Placental pericyte (primary cell): ENCODE measurements around the gene NDOR1. TPM values are rescaled to one million over a fixed set of nuclear protein-coding genes. Genes with fewer than 3 reads are reported as not detected.

Experiments used
- small RNA-seq: library from RNA; depleted of rRNA; stranded (forward); fragments of <200 nt; gene quantifications from one replicate; pipeline ENCODE3, GENCODE V24; 2012; ENCODE audit warnings: low replicate concordance
- total RNA-seq: library from RNA; depleted of rRNA; stranded (reverse); fragments of >200 nt; gene quantifications from 2 replicates; pipeline ENCODE4 v1.2.3, GENCODE V29; 2012

Gene NDOR1
- total RNA-seq, 1 donor, result 15.3 TPM

Small RNA genes lying within 50 kb of the gene (small RNA-seq; reads per million reads assigned to genes)
- not detected for gene MIR3621

Other genes starting within 250 kb of the NDOR1 start
- gene PTGDS, start 228.2 kb upstream of the NDOR1 start, total RNA-seq, result 4.2 and 78.6 TPM in 2 replicates
- gene LCNL1, start 222.7 kb upstream of the NDOR1 start, total RNA-seq, result 0.14 and 9.8 TPM in 2 replicates
- gene PAXX, start 213.3 kb upstream of the NDOR1 start, total RNA-seq, result 12.0 and 13.9 TPM in 2 replicates
- 4.3 and 12.7 TPM in 2 replicates for gene CLIC3, start 209.1 kb upstream of the NDOR1 start, total RNA-seq
- 18.8 and 18.9 TPM in 2 replicates for gene ABCA2, start 177.5 kb upstream of the NDOR1 start, total RNA-seq
- not detected in 2 replicates for gene FUT7, start 173.6 kb upstream of the NDOR1 start, total RNA-seq
- 16.0 and 21.0 TPM in 2 replicates for gene NPDC1, start 159.5 kb upstream of the NDOR1 start, total RNA-seq
- gene ENTPD2, start 151.6 kb upstream of the NDOR1 start, total RNA-seq, result not detected in 2 replicates
- 0.22 and 15.9 TPM in 2 replicates for gene SAPCD2, start 135.1 kb upstream of the NDOR1 start, total RNA-seq
- 28.2 and 29.1 TPM in 2 replicates for gene UAP1L1, start 128.2 kb upstream of the NDOR1 start, total RNA-seq
- gene MAN1B1, start 118.7 kb upstream of the NDOR1 start, total RNA-seq, result 68.1 and 103 TPM in 2 replicates
- 58.1 and 86.7 TPM in 2 replicates for gene DPP7, start 91.0 kb upstream of the NDOR1 start, total RNA-seq
- gene GRIN1, start 66.5 kb upstream of the NDOR1 start, total RNA-seq, result 0.29 TPM in 1 of 2 replicates, not detected in the other
- not detected in 2 replicates for gene LRRC26, start 35.6 kb upstream of the NDOR1 start, total RNA-seq
- gene TMEM210, start 33.6 kb upstream of the NDOR1 start, total RNA-seq, result not detected in 2 replicates
- 30.4 and 32.4 TPM in 2 replicates for gene ANAPC2, start 17.1 kb upstream of the NDOR1 start, total RNA-seq
- 75.5 and 82.3 TPM in 2 replicates for gene SSNA1, start 17.0 kb upstream of the NDOR1 start, total RNA-seq
- 9.9 and 14.9 TPM in 2 replicates for gene TPRN, start 5.0 kb upstream of the NDOR1 start, total RNA-seq
- gene TMEM203, start 52 bp upstream of the NDOR1 start, total RNA-seq, result 28.9 and 41.4 TPM in 2 replicates
- gene RNF208, start 16.5 kb downstream of the NDOR1 start, total RNA-seq, result 0.22 and 0.43 TPM in 2 replicates
- 0.14 and 0.66 TPM in 2 replicates for gene CYSRT1, start 19.5 kb downstream of the NDOR1 start, total RNA-seq
- gene RNF224, start 21.8 kb downstream of the NDOR1 start, total RNA-seq, result not detected in 2 replicates
- not detected in 2 replicates for gene SLC34A3, start 25.2 kb downstream of the NDOR1 start, total RNA-seq
- gene TUBB4B, start 35.6 kb downstream of the NDOR1 start, total RNA-seq, result 93.4 and 509 TPM in 2 replicates
- gene STPG3, start 45.6 kb downstream of the NDOR1 start, total RNA-seq, result not detected in 2 replicates
- gene NELFB, start 49.6 kb downstream of the NDOR1 start, total RNA-seq, result 44.2 and 74.0 TPM in 2 replicates
- gene TOR4A, start 72.0 kb downstream of the NDOR1 start, total RNA-seq, result 48.1 and 108 TPM in 2 replicates
- 0.43 TPM in 1 of 2 replicates, not detected in the other for gene NRARP, start 96.6 kb downstream of the NDOR1 start, total RNA-seq
- gene EXD3, start 217.5 kb downstream of the NDOR1 start, total RNA-seq, result 5.4 and 8.3 TPM in 2 replicates
- 0.14 and 0.66 TPM in 2 replicates for gene NOXA1, start 217.7 kb downstream of the NDOR1 start, total RNA-seq
- gene ENTPD8, start 235.7 kb downstream of the NDOR1 start, total RNA-seq, result not detected in 2 replicates